Measurements from ENCODE around the gene ZNG1B.
"Not testable (repeated sequence)": the region's sequence is repeated elsewhere in the genome, so short reads cannot be mapped to it uniquely, and the experiment has no call there.

DNA sequence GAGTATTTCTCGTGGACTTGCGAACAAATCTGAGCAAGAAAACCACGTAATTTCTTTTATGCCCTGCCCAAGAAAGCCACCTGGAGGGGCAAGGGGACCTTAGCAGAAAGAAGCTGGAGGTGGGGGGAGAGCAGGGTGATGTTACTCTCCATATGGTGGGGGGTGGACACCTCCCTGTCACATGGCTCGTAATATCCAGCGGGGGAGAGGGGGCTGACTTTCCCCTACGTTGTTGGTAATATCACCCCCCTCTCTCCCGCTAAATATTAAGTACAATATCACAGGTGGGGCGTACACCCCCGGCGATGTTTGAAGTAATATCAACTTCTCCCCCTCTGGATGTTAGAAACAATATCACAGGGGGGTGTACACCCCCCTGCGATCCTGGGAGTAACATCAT lies 70.7 kb downstream of the ZNG1B start:
- not testable (repeated sequence) for TF ChIP-seq POLR2A, EP300, POLR2AphosphoS5 (IDR thresholded peaks at IDR 0.05)
- TF ChIP-seq, protein P1, sequence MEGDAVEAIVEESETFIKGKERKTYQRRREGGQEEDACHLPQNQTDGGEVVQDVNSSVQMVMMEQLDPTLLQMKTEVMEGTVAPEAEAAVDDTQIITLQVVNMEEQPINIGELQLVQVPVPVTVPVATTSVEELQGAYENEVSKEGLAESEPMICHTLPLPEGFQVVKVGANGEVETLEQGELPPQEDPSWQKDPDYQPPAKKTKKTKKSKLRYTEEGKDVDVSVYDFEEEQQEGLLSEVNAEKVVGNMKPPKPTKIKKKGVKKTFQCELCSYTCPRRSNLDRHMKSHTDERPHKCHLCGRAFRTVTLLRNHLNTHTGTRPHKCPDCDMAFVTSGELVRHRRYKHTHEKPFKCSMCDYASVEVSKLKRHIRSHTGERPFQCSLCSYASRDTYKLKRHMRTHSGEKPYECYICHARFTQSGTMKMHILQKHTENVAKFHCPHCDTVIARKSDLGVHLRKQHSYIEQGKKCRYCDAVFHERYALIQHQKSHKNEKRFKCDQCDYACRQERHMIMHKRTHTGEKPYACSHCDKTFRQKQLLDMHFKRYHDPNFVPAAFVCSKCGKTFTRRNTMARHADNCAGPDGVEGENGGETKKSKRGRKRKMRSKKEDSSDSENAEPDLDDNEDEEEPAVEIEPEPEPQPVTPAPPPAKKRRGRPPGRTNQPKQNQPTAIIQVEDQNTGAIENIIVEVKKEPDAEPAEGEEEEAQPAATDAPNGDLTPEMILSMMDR (IDR thresholded peaks at IDR 0.05) = not testable (repeated sequence)
